Activated CD4-positive, alpha-beta T cell treated with anti-CD3 and anti-CD28 coated beads, Interleukin-2, amount 10 ng/mL, durations not matched to agents 24 days and 14 days (primary cell): ENCODE data around the gene UNG. TPM values are rescaled to one million over a fixed set of nuclear protein-coding genes. Genes with fewer than 3 reads are reported as not detected.
A peak's percentile ranks its signal among the peaks of the same experiment; 100 is the strongest.
"Not testable (repeated sequence)": the region's sequence is repeated elsewhere in the genome, so short reads cannot be mapped to it uniquely, and the experiment has no call there.

ENCODE experiments used
- DNase-seq: peaks from one replicate; pipeline ENCODE4 v3.0.0; 2022
- H3K27ac Mint-ChIP-seq: one replicate; pipeline ENCODE4 v1.8.0; 2022; ENCODE audit warnings: mild to moderate bottlenecking, mixed read lengths
- H3K27me3 Mint-ChIP-seq: one replicate; pipeline ENCODE4 v1.8.0; 2022; ENCODE audit warnings: mixed read lengths
- H3K36me3 Mint-ChIP-seq: one replicate; pipeline ENCODE4 v1.8.0; 2022; ENCODE audit warnings: low read depth, mild to moderate bottlenecking, mixed read lengths
- H3K4me1 Mint-ChIP-seq: one replicate; pipeline ENCODE4 v1.8.0; 2021; ENCODE audit warnings: mixed read lengths
- H3K4me3 Mint-ChIP-seq: one replicate; pipeline ENCODE4 v1.8.0; 2022; ENCODE audit warnings: mild to moderate bottlenecking, moderate library complexity, mixed read lengths
- H3K9me3 Mint-ChIP-seq: one replicate; pipeline ENCODE4 v1.8.0; 2021; ENCODE audit warnings: mixed read lengths
- intact Hi-C: fragments of 100-400 bp; cut with micrococcal nuclease; formaldehyde crosslinking; loops from one replicate; pipeline ENCODE4 v1.15.1; 2023
- total RNA-seq: library from RNA; stranded (reverse); gene quantifications from 2 replicates; pipeline ENCODE4 v1.2.3, GENCODE V29; 2022

UNG gene
- total RNA-seq, 1 donor from 2014 or later = 105 TPM

DNA sequence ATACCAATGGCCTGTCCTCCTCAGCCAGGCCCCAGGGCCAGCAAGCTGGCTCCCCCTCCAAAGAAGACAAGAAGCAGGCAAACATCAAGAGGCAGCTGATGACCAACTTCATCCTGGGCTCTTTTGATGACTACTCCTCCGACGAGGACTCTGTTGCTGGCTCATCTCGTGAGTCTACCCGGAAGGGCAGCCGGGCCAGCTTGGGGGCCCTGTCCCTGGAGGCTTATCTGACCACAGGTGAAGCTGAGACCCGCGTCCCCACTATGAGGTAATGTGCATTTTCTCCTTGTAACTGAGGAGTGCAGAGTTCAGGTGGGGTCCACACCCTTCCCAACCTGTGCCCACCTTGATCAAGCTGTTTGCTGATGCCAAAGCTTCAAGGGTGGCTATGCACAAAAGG is 42.4 kb downstream of the UNG start:
- no peak for DNase-seq
- Mint-ChIP-seq H3K9me3 (no peaks in the 10 kb centered on the region), H3K4me3 (no peak overlapping the region), H3K27me3 (peaks cover 6% of the 10 kb centered on the region), H3K36me3 (no peaks in the 10 kb centered on the region), H3K27ac (no peak overlapping the region), H3K4me1 (peaks cover 6% of the 10 kb centered on the region)
- intact Hi-C loops = no loop called here

DNA sequence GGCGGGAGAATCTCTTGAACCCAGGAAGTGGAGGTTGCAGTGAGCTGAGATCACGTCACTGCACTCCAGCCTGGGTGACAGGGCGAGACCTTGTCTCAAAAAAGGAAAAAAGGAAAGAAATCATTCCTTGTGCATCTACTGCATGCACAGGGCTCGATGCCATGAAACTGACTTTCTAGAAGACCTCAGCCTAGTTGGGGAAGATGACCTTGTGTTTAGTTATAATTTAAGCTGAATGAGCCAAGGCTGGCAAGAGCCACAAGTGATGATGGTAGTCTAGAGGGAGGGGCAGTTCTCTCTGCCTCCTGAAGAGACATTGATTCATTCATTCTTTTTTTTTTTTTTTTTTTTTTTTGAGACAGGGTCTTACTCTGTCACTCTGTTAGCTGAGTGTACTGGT is 43.2 kb downstream of the UNG start:
- no peak for DNase-seq
- intact Hi-C loops = no loop called here
- H3K36me3 Mint-ChIP-seq = no peaks in the 10 kb centered on the region
- no peak overlapping the region for H3K4me3 Mint-ChIP-seq
- peaks cover 3% of the 10 kb centered on the region for H3K27me3 Mint-ChIP-seq
- no peak overlapping the region for H3K27ac Mint-ChIP-seq
- peaks cover 6% of the 10 kb centered on the region for H3K4me1 Mint-ChIP-seq
- H3K9me3 Mint-ChIP-seq = no peaks in the 10 kb centered on the region

DNA sequence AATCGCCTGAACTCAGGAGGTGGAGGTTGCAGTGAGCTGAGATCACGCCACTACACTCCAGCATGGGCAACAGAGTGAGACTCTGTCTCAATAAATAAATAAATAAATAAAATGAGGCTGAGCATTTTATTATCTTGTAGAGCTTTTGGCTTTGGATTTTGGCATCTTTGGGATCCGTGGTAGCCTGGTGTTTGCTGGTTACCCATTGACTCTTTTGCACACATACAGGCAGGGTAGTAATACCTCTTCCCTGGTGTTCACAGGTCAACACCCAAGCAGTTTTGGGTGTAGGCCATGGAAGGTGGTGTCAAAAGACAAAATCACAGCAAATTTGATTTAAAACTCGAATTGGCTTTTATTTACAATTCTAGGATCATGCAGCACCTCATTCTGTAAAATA is 46.8 kb downstream of the UNG start:
- H3K27me3 Mint-ChIP-seq = peaks cover 3% of the 10 kb centered on the region
- H3K27ac Mint-ChIP-seq = no peak overlapping the region
- intact Hi-C loops = no loop called here
- no peak overlapping the region for H3K4me3 Mint-ChIP-seq
- no peaks in the 10 kb centered on the region for H3K9me3 Mint-ChIP-seq
- DNase-seq = no peak
- peaks cover 6% of the 10 kb centered on the region for H3K4me1 Mint-ChIP-seq
- no peaks in the 10 kb centered on the region for H3K36me3 Mint-ChIP-seq

DNA sequence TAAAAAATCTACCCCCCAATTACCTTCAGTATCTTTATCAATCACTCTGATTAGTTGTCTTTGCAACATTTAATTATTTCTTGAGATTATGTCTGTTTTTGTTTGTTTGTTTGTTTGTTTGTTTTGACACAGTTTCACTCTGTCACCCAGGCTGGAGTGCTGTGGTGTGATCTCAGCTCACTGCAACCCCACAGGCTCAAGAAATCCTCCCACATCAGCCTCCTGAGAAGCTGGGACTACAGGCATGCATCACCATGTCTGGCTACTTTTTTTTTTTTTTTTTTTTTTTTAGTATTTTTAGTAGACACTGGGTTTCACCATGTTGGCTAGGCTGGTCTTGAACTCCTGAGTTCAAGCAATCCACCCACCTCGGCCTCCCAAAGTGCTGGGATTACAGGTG is 49.7 kb downstream of the UNG start:
- H3K4me3 Mint-ChIP-seq, intact Hi-C loops, H3K27me3 Mint-ChIP-seq, H3K4me1 Mint-ChIP-seq, H3K9me3 Mint-ChIP-seq, DNase-seq, H3K27ac Mint-ChIP-seq, H3K36me3 Mint-ChIP-seq: not testable (repeated sequence)

DNA sequence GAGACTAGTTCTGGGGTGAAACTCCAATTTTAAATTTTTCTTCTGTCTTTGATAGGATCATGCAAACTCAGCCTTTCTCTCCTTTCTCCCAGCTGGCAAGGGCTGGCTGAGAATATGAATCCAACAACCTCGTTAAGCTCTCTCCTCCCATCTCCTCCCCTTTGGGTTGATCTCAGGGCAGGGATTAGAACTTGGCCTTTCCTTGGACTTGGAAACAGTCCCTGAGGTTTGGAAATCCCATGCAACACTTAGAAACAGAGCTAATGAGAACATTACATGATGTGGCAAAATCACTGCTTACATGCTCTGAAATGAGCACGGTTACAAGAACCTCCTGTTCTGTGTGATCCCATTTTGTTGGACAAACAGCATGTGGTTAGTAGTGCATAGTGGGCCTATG is 50.6 kb downstream of the UNG start:
- intact Hi-C loops = no loop called here

DNA sequence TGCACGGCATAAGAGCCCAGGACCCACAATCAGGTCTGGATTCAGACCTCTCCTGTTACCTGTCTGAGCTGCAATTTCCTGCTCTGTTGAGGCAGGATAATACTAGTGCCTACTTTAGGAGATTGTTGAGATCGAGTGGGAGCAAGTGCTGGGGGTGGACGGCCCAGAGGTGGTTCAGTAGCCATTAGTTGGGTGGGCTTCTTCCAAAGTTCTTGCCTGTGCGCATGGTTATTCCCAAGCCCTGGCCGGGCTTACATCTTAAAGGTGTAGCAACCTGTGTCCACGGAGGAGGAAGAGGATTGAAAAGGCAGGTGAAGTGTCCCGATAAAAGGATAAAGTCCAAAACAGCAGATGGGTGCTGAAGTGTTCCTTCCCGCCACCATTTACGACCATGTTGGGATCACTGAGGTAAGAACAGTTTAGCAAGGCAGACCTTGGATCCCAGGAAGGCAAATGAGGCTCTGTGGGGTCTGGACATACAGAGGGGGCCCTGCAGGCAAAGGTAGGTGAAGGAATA is 52.8 kb downstream of the UNG start:
- intact Hi-C loops = no loop called here
- Mint-ChIP-seq H3K9me3 (no peaks in the 10 kb centered on the region), H3K4me3 (no peak overlapping the region), H3K27ac (no peak overlapping the region), H3K27me3 (peaks cover 15% of the 10 kb centered on the region), H3K36me3 (no peaks in the 10 kb centered on the region), H3K4me1 (peaks cover 10% of the 10 kb centered on the region)
- DNase-seq = no peak

More for the DNA sequence above, 50.6 kb downstream of the UNG start:
- Mint-ChIP-seq H3K9me3 (no peaks in the 10 kb centered on the region), H3K4me3 (no peak overlapping the region), H3K27ac (no peak overlapping the region), H3K36me3 (no peaks in the 10 kb centered on the region), H3K27me3 (peaks cover 10% of the 10 kb centered on the region), H3K4me1 (peaks cover under 1% of the 10 kb centered on the region)
- DNase-seq = no peak

DNA sequence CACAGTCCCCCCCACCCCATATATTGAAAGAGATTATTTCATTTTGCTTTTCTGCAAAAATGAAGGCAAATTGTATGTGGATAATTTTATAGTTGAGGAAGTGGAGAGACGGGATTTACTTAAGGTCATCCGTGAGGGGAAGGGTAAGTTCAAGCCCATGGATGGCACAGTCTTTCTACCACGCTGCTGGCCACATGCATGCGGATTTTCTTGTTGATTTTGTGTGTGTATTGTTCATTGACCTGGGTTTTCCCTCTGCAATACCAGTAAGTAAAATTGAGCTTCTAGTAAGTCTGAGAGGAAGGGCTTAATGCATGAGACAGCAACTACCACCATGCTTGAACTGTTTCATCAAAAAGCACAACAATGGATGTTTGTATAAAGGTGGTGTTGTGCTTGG is 54.1 kb downstream of the UNG start:
- intact Hi-C loops = no loop called here
- peaks cover 17% of the 10 kb centered on the region for H3K4me1 Mint-ChIP-seq
- H3K9me3 Mint-ChIP-seq = no peaks in the 10 kb centered on the region
- H3K36me3 Mint-ChIP-seq = no peaks in the 10 kb centered on the region
- H3K27me3 Mint-ChIP-seq = peaks cover 17% of the 10 kb centered on the region
- H3K4me3 Mint-ChIP-seq = no peak overlapping the region
- DNase-seq = no peak
- H3K27ac Mint-ChIP-seq = no peak overlapping the region

DNA sequence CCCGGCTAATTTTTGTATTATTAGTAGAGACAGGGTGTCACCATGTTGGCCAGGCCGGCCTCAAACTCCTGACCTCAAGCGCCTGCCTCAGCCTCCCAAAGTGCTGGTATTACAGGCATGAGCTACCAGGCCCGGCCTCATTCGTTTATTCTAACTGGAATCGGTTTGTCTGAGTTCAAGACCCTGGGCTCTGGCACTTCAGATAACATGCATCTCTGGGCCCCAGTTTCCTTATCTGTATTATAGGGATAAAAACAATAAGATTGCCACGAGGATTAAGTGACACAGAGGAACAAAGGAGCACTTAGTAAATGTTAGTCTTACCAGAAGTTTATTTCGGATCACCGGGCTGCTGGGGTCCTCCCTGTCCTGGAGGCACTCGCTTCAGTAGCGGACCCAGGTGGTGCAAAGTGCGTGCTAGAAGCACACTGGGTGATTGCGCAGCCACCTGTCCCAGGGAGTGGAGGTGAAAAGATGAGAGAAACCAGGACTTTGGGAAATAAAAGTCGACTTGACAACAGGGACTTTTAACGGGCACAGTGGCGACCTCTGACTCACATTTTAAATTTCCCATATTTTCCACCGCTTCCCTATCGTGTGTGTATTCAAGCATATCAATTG is 56.5 kb downstream of the UNG start:
- peak overlapping the region; percentile 51 for H3K27ac Mint-ChIP-seq
- intact Hi-C loops = loop anchor here (2.0 kb wide), 1 partner anchor 55 kb away; no protein-coding TSS in a partner anchor
- peaks cover 17% of the 10 kb centered on the region for H3K4me1 Mint-ChIP-seq
- DNase-seq = no peak
- H3K36me3 Mint-ChIP-seq = no peaks in the 10 kb centered on the region
- H3K27me3 Mint-ChIP-seq = peaks cover 16% of the 10 kb centered on the region
- peak overlapping the region; percentile 91 for H3K4me3 Mint-ChIP-seq
- H3K9me3 Mint-ChIP-seq = no peaks in the 10 kb centered on the region

DNA sequence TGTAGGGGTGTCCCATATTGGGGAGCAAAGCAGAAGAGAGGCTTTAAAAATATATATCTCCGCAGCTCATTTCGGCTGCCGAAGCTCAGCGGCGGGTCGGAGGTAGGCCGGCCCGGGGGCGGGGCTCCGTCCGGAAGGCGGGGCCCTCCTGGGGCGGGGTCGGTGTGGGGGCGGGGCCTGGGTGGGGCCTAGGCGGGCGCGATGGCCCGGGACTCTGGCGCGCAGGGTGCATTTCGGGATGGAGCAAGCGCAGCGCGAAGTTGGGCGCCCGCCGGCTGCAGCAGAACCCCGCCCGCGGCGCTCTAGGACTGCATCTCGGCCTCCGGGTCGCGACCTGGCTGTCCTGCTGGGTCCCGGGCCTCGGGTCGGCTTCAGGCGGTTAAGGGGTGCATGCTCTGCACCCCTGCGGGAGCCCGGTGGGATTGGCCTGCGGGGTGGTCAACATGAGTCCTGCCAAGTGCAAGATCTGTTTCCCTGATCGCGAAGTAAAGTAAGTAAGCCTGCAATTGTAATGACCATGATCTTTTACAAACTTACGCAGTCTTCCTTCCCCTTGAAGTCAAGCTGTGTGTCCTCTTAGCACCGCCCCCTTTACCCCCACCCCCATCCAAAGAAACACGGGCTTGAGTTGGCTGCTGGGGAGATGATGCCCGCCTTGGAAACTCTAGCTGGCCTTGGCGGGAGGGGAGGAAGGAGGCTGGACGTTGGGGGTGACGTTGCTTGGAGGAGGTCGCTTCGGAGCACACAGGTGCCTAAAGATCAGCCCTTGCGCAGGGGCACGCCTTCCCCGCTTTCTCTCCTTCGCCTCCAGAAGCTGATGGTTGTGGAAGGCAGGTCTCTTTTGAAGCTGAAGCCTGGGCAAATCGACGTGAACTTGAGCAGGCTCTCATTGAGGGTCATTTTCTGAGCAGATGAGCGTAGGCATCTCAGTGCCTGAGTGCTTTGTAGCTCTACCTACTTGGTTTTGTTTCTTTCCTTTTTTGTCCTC is 57.3 kb downstream of the UNG start:
- peaks cover 17% of the 10 kb centered on the region for H3K4me1 Mint-ChIP-seq

DNA sequence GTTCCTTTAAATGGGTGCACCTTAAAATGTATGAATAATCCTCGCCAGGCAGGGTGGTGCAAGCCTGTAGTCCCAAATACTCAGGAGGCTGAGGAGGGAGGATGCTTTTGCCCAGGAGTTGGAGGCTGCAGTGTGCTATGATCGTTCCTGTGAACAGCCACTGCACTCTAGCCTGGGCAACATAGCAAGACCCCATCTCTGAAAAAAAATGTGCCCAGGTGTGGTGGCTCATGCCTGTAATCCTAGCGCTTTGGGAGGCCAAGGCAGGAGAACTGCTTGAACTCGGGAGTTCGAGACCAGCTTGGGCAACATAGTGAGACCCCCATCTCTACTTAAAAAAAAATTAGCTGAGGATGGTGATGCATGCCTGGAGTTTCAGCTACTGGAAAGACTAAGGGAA is 58.6 kb downstream of the UNG start:
- DNase-seq = no peak
- H3K4me1 Mint-ChIP-seq = peaks cover 17% of the 10 kb centered on the region
- H3K9me3 Mint-ChIP-seq = no peaks in the 10 kb centered on the region
- intact Hi-C loops = no loop called here
- H3K27ac Mint-ChIP-seq = no peak overlapping the region
- peaks cover 13% of the 10 kb centered on the region for H3K27me3 Mint-ChIP-seq
- no peaks in the 10 kb centered on the region for H3K36me3 Mint-ChIP-seq
- peak overlapping the region; percentile 91 for H3K4me3 Mint-ChIP-seq

More for the DNA sequence above, 57.3 kb downstream of the UNG start:
- H3K9me3 Mint-ChIP-seq = no peaks in the 10 kb centered on the region
- H3K27me3 Mint-ChIP-seq = peaks cover 13% of the 10 kb centered on the region
- H3K36me3 Mint-ChIP-seq = no peaks in the 10 kb centered on the region
- intact Hi-C loops = loop anchor here (2.0 kb wide), 1 partner anchor 56 kb away; no protein-coding TSS in a partner anchor
- peak overlapping the region; percentile 91 for H3K4me3 Mint-ChIP-seq
- DNase-seq = peak; percentile 93
- peak overlapping the region; percentile 85 for H3K27ac Mint-ChIP-seq

DNA sequence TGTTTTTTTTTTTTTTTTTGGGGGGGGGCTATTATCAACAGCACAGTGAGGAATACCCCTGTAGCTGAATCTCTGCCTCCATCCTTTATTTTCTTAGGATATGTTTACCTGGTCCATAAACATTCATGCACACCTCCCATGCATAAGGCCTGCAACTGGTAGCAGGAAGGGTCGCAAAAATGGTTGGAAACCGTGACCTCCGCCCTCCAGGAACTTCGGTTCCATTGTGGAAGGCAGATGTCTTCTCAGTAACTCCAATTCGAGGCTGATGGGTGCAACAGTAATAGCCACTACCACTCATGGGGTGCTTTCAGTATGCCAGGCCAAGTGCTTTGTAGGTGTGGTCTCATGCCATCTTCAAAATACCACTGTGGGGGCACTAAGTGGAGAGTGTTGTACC is 59.2 kb downstream of the UNG start:
- intact Hi-C loops = no loop called here
- no peak overlapping the region for H3K4me3 Mint-ChIP-seq
- peaks cover 17% of the 10 kb centered on the region for H3K4me1 Mint-ChIP-seq
- no peaks in the 10 kb centered on the region for H3K9me3 Mint-ChIP-seq
- DNase-seq = no peak
- no peak overlapping the region for H3K27ac Mint-ChIP-seq
- peaks cover 10% of the 10 kb centered on the region for H3K27me3 Mint-ChIP-seq
- no peaks in the 10 kb centered on the region for H3K36me3 Mint-ChIP-seq

DNA sequence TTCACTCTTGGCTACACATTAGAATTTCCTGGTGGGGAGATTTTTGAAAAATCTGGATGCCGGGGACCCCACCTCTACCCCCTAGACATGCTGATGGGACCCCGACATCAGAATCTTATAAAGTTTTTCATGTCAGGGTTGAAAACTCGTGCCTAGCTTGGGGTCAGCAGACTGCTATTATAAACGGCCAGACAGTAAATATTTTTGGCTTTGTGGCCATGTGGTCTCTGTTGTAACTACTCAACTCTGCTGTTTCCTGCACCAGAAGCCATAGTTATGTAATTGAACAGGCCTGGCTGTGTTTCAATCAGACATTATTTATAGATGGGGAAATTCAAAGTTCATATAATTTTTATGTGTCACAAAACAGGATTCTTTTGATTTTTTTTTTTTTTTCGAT is 60.6 kb downstream of the UNG start:
- intact Hi-C loops = no loop called here
- H3K27ac Mint-ChIP-seq = no peak overlapping the region

DNA sequence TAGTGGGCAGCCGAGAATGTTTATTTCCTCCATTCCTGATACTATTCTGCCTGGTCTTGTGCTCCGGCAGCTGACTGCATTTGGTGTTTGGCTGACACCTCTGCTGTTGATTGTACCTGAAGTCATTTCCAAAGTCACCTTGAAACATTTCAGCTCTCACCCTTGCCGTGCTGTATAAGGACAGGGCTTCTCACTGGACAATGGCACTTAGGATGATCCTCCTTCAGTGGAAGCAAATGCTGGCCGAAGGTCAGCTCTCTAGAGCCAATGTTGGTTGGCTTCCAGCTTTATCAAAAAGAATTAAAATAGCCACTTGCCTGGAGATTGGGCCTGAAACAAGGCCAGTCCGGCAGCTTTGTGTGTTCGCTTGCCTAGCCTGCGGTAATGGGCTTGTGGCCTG is 63.0 kb downstream of the UNG start:
- Mint-ChIP-seq H3K27me3 (peaks cover under 1% of the 10 kb centered on the region), H3K4me3 (no peak overlapping the region), H3K27ac (no peak overlapping the region), H3K36me3 (peaks cover 2% of the 10 kb centered on the region), H3K9me3 (no peaks in the 10 kb centered on the region), H3K4me1 (peaks cover 7% of the 10 kb centered on the region)
- no peak for DNase-seq
- intact Hi-C loops = no loop called here

More for the DNA sequence above, 60.6 kb downstream of the UNG start:
- Mint-ChIP-seq H3K36me3 (no peaks in the 10 kb centered on the region), H3K4me3 (no peak overlapping the region), H3K9me3 (no peaks in the 10 kb centered on the region), H3K27me3 (peaks cover 7% of the 10 kb centered on the region), H3K4me1 (peaks cover 17% of the 10 kb centered on the region)
- DNase-seq = no peak
